ENCODE data around the gene MALRD1. TPM values are rescaled to one million over a fixed set of nuclear protein-coding genes. Genes with fewer than 3 reads are reported as not detected.

Gene MALRD1
- total RNA-seq, 1 experiment from 2014 or later: not detected

- intact Hi-C loops (cut with micrococcal nuclease; ENCODE audit: unreplicated experiment): no loop called here
- ChIA-PET CTCF (no interaction called here), POLR2A (no interaction called here)
- no peaks in the 10 kb centered on the region for H3K4me1 ChIP-seq (ENCODE audit: control insufficient read depth, insufficient read depth, low read length)
- H3K27me3 ChIP-seq (ENCODE audit: control insufficient read depth, insufficient read depth, low read length): no peaks in the 10 kb centered on the region
- TF ChIP-seq CTCF (IDR thresholded peaks at IDR 0.05): no peak
- TF ChIP-seq POLR2AphosphoS5 (IDR thresholded peaks at IDR 0.05; ENCODE audit: low read depth, low read length): no peak
- no peak for TF ChIP-seq REST (IDR thresholded peaks at IDR 0.05; ENCODE audit: insufficient read depth in 1 of 2, low read depth in 2 of 2, low read length in 1 of 2)
- no peak for TF ChIP-seq TCF7L2 (IDR thresholded peaks at IDR 0.05; ENCODE audit: low read depth, low read length)
- no peak for TF ChIP-seq SIN3A (IDR thresholded peaks at IDR 0.05; ENCODE audit: borderline replicate concordance, insufficient read depth, low read depth, low read length)
- in situ Hi-C loops (cut with HindIII; ENCODE audit: low pct_unique_long_range_greater_than_20kb, low sequenced_read_pairs): no loop called here
- DNase-seq (ENCODE audit: low read depth, low spot score) (no peak), ATAC-seq (no peak)
- no TSS peak for BruUV-seq (replicated peaks)
- H3K36me3 ChIP-seq (ENCODE audit: control insufficient read depth, insufficient read depth, low read length): no peaks in the 10 kb centered on the region
- H3K4me3 ChIP-seq (ENCODE audit: low read depth in 2 of 2, low read length in 2 of 2): no peak overlapping the region
- no peaks in the 10 kb centered on the region for H3K9me3 ChIP-seq (ENCODE audit: control insufficient read depth, insufficient read depth, low read depth, low read length)
- no peak overlapping the region for H3K27ac ChIP-seq (ENCODE audit: low read length)
These were observed 34.1 kb upstream of the MALRD1 start for GRCh38 chr10:19014498-19014897.

- no TSS peak for BruUV-seq (replicated peaks)
- ChIA-PET POLR2A (no interaction called here), CTCF (no interaction called here)
- H3K4me1 ChIP-seq (ENCODE audit: control insufficient read depth, insufficient read depth, low read length): no peaks in the 10 kb centered on the region
- no peaks in the 10 kb centered on the region for H3K27me3 ChIP-seq (ENCODE audit: control insufficient read depth, insufficient read depth, low read length)
- in situ Hi-C loops (cut with HindIII; ENCODE audit: low pct_unique_long_range_greater_than_20kb, low sequenced_read_pairs) (no loop called here), intact Hi-C loops (cut with micrococcal nuclease; ENCODE audit: unreplicated experiment) (no loop called here)
- TF ChIP-seq CTCF (IDR thresholded peaks at IDR 0.05) (no peak), REST (IDR thresholded peaks at IDR 0.05; ENCODE audit: insufficient read depth in 1 of 2, low read depth in 2 of 2, low read length in 1 of 2) (no peak), POLR2AphosphoS5 (IDR thresholded peaks at IDR 0.05; ENCODE audit: low read depth, low read length) (no peak), SIN3A (IDR thresholded peaks at IDR 0.05; ENCODE audit: borderline replicate concordance, insufficient read depth, low read depth, low read length) (no peak), TCF7L2 (IDR thresholded peaks at IDR 0.05; ENCODE audit: low read depth, low read length) (no peak)
- no peak overlapping the region for H3K4me3 ChIP-seq (ENCODE audit: low read depth in 2 of 2, low read length in 2 of 2)
- ATAC-seq (no peak), DNase-seq (ENCODE audit: low read depth, low spot score) (no peak)
- no peaks in the 10 kb centered on the region for H3K9me3 ChIP-seq (ENCODE audit: control insufficient read depth, insufficient read depth, low read depth, low read length)
- no peak overlapping the region for H3K27ac ChIP-seq (ENCODE audit: low read length)
- H3K36me3 ChIP-seq (ENCODE audit: control insufficient read depth, insufficient read depth, low read length): no peaks in the 10 kb centered on the region
These were observed 31.3 kb upstream of the MALRD1 start for GRCh38 chr10:19017116-19017890.

Data from Panc1 (cell line).